NCI-H510A treated with DMSO at 0.1 percent for 48 hours (cell line): Measurements from ENCODE around the gene MRC1.

ENCODE experiments used
- DNase-seq: peaks from one replicate; lab custom pipeline; 2025; lab: John Stamatoyannopoulos, UW

The MRC1 gene

GRCh38 chr10:17795813-17796594, 13.1 kb upstream of the MRC1 start:
- DNase-seq = no peak

DNA sequence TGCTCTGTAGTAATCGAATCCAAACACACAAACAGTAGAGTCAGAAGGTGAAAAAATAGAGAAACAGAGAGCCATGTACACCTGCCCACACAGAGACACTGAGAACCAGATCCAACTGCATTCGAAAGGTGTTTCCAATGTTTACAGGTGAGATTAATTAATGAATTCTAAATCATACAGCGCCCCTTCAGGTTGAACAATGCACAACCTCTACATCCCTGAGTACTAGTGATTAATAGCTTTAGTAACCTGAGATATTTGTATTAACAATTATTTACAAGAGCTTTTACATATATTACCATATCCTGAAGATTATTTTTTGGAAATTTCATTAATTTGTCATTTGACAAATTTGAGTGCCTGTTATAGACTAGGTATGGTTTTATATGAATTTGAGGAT, 7.6 kb upstream of the MRC1 start:
- DNase-seq = no peak

GRCh38 chr10:17802350-17802749, 6.8 kb upstream of the MRC1 start:
- DNase-seq = no peak

GRCh38 chr10:17802976-17803375, 6.2 kb upstream of the MRC1 start:
- DNase-seq = no peak

DNA sequence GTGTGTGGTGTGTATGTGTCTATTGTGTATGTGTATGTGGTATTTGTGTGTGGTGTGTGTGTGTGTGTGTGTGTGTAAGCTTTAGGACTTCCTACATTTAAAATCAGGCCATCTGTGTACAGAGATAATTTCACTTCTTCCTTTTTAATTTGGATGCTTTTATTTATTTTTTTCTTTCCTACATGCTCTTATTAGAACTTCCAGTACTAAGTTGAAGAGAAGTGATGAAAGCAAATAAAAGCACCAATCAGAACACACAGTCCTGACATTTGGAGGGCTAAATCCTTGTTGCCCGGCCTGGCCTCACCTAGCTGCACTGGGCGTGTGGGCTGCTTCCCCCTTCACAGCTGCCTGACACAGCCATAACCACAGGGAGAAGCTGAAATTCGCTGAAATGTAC, 3.8 kb upstream of the MRC1 start:
- no peak for DNase-seq

DNA sequence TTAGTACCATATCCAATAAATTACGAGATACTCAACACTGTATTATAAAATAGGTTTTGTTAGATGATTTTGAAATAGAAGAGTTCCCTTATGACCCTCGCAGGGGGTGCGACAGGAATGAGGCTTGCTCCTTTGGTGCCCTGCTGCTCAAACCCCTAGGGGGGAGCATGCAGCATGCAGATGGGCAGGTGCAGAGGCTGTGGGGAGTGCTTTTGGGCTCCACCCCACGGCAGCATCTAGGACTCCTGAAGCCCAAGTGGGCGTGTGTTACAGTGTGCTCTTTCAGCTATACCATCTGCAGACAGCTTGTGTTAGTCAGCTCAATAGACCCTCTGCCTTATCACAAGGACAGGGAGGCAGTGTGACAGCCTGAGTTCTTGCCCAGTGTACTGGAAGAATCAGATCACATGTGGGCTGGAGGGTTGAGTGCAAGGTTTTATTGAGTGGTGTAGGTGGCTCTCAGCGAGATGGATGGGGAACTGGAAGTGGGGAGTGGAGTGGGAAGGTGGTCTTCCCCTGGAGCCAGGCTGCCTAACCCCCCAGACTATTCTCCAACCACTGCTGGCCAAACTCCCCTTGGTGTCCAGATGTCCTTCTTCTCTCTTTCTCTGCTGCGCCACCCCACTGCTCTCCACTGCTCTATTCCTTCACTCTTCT, 3.1 kb upstream of the MRC1 start:
- no peak for DNase-seq

- no peak for DNase-seq
These were observed 2.2 kb downstream of the MRC1 start for GRCh38 chr10:17811146-17811865.

DNA sequence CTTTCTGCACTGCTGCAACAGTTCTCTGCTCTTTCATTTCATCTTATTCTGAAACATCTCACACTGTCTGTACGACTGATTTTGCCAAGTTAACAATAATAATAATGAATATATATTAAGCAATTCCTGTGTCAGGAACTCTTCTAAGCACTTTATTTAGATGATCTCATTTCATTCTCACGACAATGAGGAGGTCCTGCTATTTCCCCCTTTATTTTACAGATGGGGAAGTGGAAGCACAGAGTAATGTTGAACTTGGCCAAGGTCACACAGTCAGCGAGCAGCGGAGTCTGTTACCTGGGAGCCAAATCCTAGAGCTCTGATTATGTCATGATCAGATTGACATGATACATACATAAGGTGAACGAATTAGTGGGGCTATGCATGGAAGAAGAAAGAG, 5.8 kb downstream of the MRC1 start:
- no peak for DNase-seq

DNA sequence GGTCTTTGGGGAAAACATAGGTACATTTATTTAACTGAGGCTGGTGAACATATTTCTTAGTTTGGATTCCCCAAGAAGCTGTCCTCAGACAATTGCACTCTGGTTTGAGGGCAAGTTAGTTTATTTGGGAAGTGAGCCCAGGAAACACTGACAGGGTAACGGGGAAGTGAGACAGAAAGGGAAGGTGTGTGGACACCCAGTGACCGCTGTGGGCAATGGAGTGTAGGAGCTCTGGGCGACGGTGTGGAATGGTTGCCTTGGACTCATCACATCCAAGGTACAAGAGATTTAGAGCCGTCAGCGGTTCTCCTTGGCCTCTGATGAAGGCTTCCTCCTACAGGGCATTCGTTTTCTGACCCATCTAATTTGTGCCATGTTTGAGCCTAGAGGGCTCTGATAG, 7.1 kb downstream of the MRC1 start:
- DNase-seq = no peak

DNA sequence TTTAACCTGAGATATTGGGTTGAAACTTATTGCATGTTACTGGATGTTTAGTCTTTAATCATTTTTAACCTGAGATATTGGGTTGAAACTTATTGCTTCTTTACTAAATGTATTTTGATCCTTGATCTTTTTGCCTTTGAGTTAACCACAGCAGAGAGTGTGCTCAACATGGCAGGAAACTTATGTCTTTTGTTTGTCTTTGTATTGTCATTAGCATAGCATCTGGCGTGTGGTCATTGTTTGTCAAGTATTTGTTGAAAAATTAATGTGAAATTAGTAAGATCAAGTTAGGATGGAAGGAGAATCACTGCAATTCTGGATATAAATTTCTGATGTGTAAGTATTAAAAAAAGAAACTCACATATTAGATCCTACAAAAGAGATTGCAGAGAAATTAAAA, 8.2 kb downstream of the MRC1 start:
- DNase-seq = no peak

DNA sequence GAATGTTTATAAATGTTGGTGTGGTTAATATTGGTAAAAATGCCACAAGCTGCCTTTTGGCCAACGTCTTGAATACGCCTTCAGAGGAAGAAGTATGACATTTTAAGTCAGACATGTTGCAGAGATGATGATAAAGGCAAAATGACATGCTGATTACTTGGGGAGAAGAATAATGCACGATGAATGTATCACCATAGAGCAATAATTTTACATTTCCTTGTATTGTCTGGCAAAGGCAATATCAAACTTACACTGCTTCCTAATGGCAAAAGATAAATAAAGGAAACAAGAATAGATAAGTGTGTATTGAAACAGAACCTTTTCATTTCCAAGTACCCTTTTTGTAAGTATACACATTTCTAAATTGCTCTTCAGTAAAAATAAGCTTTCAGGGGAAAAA, 8.6 kb downstream of the MRC1 start:
- no peak for DNase-seq

GRCh38 chr10:17819836-17820235, 10.7 kb downstream of the MRC1 start:
- no peak for DNase-seq

- no peak for DNase-seq
These were observed 11.8 kb downstream of the MRC1 start for GRCh38 chr10:17820943-17821342.

- no peak for DNase-seq
These were observed 12.7 kb downstream of the MRC1 start for GRCh38 chr10:17821893-17822292.

DNA sequence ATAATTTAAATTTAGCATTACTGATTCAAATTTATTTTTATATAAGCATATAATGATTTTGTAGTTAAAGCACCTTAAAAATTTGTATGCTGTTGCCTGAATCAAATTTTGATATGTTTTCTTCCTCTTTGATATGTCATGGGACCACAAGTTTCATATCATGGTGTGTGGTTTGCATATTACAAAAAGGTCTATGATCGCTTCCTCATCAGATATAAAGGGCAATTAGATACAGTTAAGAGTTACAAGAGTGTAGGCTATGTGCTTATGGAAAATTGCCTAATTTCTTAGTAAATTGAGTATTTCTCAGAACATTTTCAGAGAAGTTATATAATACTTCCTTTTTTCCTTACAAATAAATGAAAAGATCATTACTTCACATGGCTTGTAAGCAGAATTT, 22.2 kb downstream of the MRC1 start:
- DNase-seq = no peak

- no peak for DNase-seq
These were observed 22.7 kb downstream of the MRC1 start for GRCh38 chr10:17831896-17832295.

- no peak for DNase-seq
These were observed 24.5 kb downstream of the MRC1 start for GRCh38 chr10:17833656-17834055.

DNA sequence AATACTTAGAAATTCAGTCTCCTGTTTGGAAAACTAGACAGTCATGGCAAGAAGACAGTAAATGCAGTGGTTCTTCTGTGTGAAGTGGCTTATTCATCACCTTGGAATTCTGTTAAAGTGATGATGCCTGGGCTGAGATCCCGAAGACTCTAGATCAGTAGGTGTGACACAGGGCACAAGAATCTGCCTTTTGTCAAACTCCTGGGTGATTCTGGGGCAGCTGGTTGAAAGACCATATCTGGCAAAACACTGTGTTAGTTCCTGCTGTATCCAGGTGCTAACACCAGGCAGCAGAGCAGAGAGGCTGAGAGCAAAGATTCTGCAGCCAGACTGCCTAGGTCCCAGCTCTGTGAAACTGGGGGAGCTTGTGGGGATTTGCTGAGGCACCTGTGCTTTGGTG, 26.5 kb downstream of the MRC1 start:
- no peak for DNase-seq

DNA sequence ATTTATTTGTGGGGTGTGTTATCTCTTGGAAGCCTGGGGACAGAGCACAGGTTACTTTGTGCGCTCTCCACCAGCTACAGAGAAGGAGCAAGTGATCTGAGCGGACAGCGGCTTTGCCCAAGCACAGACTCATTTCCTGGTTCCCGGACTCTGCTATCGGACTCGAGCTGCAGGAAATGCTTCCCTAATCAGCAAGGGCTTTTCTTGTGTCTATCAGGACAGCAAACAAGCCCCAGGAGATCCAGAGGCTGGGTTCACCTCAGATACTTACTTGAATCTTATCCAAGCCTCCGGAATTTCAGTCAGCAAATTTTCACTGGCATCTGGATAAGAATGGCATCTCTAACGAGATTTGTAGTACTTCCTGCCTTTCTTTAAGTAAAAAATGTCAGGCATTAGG, 27.8 kb downstream of the MRC1 start:
- DNase-seq = no peak

GRCh38 chr10:17838080-17838648, 29.0 kb downstream of the MRC1 start:
- no peak for DNase-seq

GRCh38 chr10:17841050-17841449, 31.9 kb downstream of the MRC1 start:
- DNase-seq = no peak

GRCh38 chr10:17842641-17843040, 33.5 kb downstream of the MRC1 start:
- no peak for DNase-seq
